ENCODE measurements around the gene IFNAR1.
"Not testable (repeated sequence)": the region's sequence is repeated elsewhere in the genome, so short reads cannot be mapped to it uniquely, and the experiment has no call there.

IFNAR1 gene

GRCh38 chr21:33334824-33335223, 10.1 kb downstream of the IFNAR1 start:
- DNase-seq (ENCODE audit: low read depth, low spot score), result no peak
- H3K27ac ChIP-seq, result no peak overlapping the region

GRCh38 chr21:33339135-33339534, 14.4 kb downstream of the IFNAR1 start:
- no peak overlapping the region for H3K27ac ChIP-seq

GRCh38 chr21:33339918-33340317, 15.1 kb downstream of the IFNAR1 start:
- DNase-seq (ENCODE audit: low read depth, low spot score), result no peak
- H3K27ac ChIP-seq, result no peak overlapping the region

More at GRCh38 chr21:33339135-33339534, 14.4 kb downstream of the IFNAR1 start:
- no peak for DNase-seq (ENCODE audit: low read depth, low spot score)

- no peak for DNase-seq (ENCODE audit: low read depth, low spot score)
- H3K27ac ChIP-seq, result no peak overlapping the region
Measured at GRCh38 chr21:33345751-33346238, 21.0 kb downstream of the IFNAR1 start.

GRCh38 chr21:33348706-33349105, 23.9 kb downstream of the IFNAR1 start:
- no peak for DNase-seq (ENCODE audit: low read depth, low spot score)
- no peak overlapping the region for H3K27ac ChIP-seq

- DNase-seq (ENCODE audit: low read depth, low spot score), result no peak
- no peak overlapping the region for H3K27ac ChIP-seq
Measured at GRCh38 chr21:33350676-33351075, 25.9 kb downstream of the IFNAR1 start.

- no peak overlapping the region for H3K27ac ChIP-seq
- DNase-seq (ENCODE audit: low read depth, low spot score), result no peak
Measured at GRCh38 chr21:33355355-33355754, 30.6 kb downstream of the IFNAR1 start.

GRCh38 chr21:33355996-33356395, 31.2 kb downstream of the IFNAR1 start:
- no peak for DNase-seq (ENCODE audit: low read depth, low spot score)
- H3K27ac ChIP-seq, result no peak overlapping the region

GRCh38 chr21:33357177-33357576, 32.4 kb downstream of the IFNAR1 start:
- H3K27ac ChIP-seq, result no peak overlapping the region

GRCh38 chr21:33359446-33359845, 34.7 kb downstream of the IFNAR1 start:
- no peak for DNase-seq (ENCODE audit: low read depth, low spot score)
- no peak overlapping the region for H3K27ac ChIP-seq

More at GRCh38 chr21:33357177-33357576, 32.4 kb downstream of the IFNAR1 start:
- DNase-seq (ENCODE audit: low read depth, low spot score), result no peak

- H3K27ac ChIP-seq, result peak overlapping the region; percentile 81
- no peak for DNase-seq (ENCODE audit: low read depth, low spot score)
Measured at GRCh38 chr21:33360281-33360680, 35.5 kb downstream of the IFNAR1 start.

GRCh38 chr21:33360881-33361602, 36.3 kb downstream of the IFNAR1 start:
- peak overlapping the region; percentile 81 for H3K27ac ChIP-seq
- no peak for DNase-seq (ENCODE audit: low read depth, low spot score)

GRCh38 chr21:33362044-33362555, 37.3 kb downstream of the IFNAR1 start:
- DNase-seq (ENCODE audit: low read depth, low spot score), result peak; percentile 51

GRCh38 chr21:33363911-33364609, 39.3 kb downstream of the IFNAR1 start:
- not testable (repeated sequence) for DNase-seq (ENCODE audit: low read depth, low spot score)
- peak overlapping the region; percentile 2 for H3K27ac ChIP-seq

More at GRCh38 chr21:33362044-33362555, 37.3 kb downstream of the IFNAR1 start:
- H3K27ac ChIP-seq, result peak overlapping the region; percentile 81

- DNase-seq (ENCODE audit: low read depth, low spot score), result no peak
- H3K27ac ChIP-seq, result no peak overlapping the region
Measured at GRCh38 chr21:33364830-33365229, 40.1 kb downstream of the IFNAR1 start.

- peak overlapping the region; percentile 3 for H3K27ac ChIP-seq
- no peak for DNase-seq (ENCODE audit: low read depth, low spot score)
Measured at GRCh38 chr21:33367309-33367973, 42.7 kb downstream of the IFNAR1 start.

GRCh38 chr21:33368124-33368523, 43.4 kb downstream of the IFNAR1 start:
- H3K27ac ChIP-seq, result no peak overlapping the region
- DNase-seq (ENCODE audit: low read depth, low spot score), result no peak

GRCh38 chr21:33368576-33368975, 43.8 kb downstream of the IFNAR1 start:
- no peak overlapping the region for H3K27ac ChIP-seq
- DNase-seq (ENCODE audit: low read depth, low spot score), result no peak

GRCh38 chr21:33369586-33369985, 44.8 kb downstream of the IFNAR1 start:
- DNase-seq (ENCODE audit: low read depth, low spot score), result no peak
- no peak overlapping the region for H3K27ac ChIP-seq

- no peak for DNase-seq (ENCODE audit: low read depth, low spot score)
- no peak overlapping the region for H3K27ac ChIP-seq
Measured at GRCh38 chr21:33370305-33370704, 45.5 kb downstream of the IFNAR1 start.

- H3K27ac ChIP-seq, result no peak overlapping the region
- no peak for DNase-seq (ENCODE audit: low read depth, low spot score)
Measured at GRCh38 chr21:33371366-33371765, 46.6 kb downstream of the IFNAR1 start.
